GM12864 (cell line): ENCODE data around the gene SOX6.

Experiments used
- DNase-seq: peaks from one replicate; pipeline ENCODE4 v3.0.0-alpha.2; 2011; ENCODE audit warnings: low read depth
- H3K4me3 ChIP-seq: 2 replicates; pipeline ENCODE4 v1.5.1; 2011; ENCODE audit warnings: mild to moderate bottlenecking, low read depth, low read length, control low read depth
- TF ChIP-seq, protein P1 (sequence below): IDR thresholded peaks from 2 replicates; pipeline ENCODE4 v1.5.1; 2011; ENCODE audit warnings: low read depth, mild to moderate bottlenecking, moderate library complexity, low read length, control low read depth, inconsistent platforms; ENCODE audit errors: missing control alignments

The SOX6 gene

DNA sequence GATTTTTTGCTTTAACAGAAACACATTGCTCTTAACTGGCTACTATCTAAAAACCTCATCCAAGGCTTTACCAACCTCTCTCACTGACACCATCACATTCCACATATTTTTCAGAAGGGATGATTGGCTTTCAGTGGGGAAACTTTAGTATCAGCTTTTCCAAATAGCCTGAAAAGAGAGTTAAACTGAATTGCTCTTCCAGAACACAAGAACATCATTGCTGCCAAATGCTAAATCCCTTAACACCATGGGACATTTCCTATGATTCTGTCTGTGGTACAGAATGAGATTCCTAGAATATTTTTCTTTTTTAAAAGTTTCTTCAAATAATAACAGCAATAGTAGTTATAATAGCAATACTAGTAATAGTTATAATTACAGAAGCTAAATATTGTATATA, 45.4 kb downstream of the SOX6 start:
- H3K4me3 ChIP-seq = no peak overlapping the region
- TF ChIP-seq, protein P1, sequence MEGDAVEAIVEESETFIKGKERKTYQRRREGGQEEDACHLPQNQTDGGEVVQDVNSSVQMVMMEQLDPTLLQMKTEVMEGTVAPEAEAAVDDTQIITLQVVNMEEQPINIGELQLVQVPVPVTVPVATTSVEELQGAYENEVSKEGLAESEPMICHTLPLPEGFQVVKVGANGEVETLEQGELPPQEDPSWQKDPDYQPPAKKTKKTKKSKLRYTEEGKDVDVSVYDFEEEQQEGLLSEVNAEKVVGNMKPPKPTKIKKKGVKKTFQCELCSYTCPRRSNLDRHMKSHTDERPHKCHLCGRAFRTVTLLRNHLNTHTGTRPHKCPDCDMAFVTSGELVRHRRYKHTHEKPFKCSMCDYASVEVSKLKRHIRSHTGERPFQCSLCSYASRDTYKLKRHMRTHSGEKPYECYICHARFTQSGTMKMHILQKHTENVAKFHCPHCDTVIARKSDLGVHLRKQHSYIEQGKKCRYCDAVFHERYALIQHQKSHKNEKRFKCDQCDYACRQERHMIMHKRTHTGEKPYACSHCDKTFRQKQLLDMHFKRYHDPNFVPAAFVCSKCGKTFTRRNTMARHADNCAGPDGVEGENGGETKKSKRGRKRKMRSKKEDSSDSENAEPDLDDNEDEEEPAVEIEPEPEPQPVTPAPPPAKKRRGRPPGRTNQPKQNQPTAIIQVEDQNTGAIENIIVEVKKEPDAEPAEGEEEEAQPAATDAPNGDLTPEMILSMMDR = no peak
- DNase-seq = no peak

DNA sequence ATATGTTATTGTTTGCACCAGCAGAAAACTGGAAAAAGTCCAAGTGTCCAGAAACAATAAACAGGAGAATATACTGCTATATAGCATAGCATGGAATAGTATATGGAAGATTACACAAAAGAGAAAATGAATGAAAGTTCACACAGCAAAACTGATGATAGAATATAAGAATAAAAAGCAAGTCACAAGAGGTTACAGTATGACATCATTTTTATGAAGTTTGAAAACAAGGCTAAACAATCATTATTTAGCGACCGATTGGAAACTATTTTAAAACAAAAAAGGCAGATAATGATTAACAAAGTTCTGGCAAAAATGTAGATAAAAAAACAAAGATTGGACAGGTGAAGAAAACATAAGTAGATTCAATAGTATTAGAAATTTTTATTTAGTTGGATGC, 47.1 kb downstream of the SOX6 start:
- H3K4me3 ChIP-seq = no peak overlapping the region
- TF ChIP-seq, protein P1 = no peak
- DNase-seq = no peak

DNA sequence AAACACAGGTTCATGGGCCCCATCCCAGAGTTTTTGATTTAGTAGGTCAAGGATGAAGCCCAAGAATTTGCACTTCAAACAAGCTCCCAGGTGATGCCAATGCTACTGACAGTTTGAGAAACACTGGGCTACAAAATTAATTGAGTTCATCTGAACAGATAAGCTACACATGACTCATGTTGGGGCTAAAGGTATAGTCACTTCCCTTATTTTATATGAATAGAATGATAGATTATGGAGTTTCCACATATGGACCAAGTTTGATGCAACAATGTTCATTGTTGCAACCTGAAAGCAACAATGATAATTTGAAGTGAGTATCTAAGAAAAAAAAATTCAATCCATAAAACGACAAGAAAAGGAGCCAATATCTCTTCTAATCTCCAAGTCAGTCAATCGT, 54.9 kb downstream of the SOX6 start:
- H3K4me3 ChIP-seq = no peak overlapping the region
- DNase-seq = no peak
- TF ChIP-seq, protein P1 = no peak

DNA sequence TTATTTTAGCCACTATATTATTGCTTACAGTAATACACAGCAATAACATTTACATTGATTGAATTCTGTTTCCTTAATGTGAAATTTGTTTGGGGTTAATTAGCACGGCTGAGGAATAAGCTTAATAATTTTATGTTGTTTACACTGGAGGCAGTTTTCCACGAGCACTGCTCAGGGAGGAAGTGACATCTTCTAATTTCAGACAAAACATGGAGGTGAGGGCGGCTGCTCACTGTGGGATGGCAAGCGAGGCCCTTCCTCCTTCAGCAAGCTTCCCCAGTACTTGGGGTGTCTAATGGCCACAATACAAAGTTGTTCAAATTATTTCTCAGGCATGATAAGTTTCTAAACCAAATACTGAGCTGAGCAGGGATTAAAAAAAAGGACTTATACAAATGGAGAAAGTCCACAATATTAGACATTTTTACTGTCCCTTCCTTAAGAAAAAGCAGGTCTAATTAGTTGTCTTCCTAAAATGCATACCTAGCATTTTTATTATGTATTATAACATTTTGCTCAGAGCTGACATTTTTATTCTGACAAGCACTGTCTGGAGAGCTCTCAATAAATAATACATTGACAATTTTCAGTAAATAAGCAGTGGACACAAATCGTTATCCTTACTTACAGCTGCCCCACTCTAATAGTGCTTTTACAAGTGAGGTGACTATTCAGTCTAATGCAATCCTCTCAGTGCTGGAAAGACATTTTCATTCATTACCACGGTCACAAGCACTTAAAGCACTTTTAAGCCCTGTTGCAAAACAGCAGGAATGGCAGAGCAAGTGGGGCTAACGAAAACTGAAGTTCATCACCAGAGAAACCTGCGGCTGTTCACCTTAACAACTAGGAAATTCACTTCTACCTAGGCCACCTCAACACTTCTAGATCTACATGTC, 56.2 kb downstream of the SOX6 start:
- H3K4me3 ChIP-seq = no peak overlapping the region
- no peak for DNase-seq
- TF ChIP-seq, protein P1 = no peak

DNA sequence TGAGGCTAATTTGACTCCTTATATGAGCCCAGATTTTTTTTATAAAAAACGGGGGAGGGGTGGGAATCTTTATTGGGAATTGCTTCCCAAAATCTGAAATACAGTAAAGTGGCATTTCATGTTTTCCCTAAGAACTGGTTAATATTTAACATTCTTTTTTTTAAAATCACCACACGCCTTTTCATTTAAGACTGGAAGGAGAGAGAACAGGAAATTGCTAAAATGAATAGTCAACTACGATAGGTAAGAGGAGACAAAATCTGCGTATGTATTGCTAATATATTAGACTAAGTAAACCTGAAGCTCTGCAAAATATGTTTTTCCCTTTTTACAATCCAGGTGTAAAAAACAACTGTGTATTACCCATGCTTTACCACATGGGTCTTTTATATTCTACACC, 57.0 kb downstream of the SOX6 start:
- no peak for DNase-seq
- TF ChIP-seq, protein P1 = no peak
- no peak overlapping the region for H3K4me3 ChIP-seq

DNA sequence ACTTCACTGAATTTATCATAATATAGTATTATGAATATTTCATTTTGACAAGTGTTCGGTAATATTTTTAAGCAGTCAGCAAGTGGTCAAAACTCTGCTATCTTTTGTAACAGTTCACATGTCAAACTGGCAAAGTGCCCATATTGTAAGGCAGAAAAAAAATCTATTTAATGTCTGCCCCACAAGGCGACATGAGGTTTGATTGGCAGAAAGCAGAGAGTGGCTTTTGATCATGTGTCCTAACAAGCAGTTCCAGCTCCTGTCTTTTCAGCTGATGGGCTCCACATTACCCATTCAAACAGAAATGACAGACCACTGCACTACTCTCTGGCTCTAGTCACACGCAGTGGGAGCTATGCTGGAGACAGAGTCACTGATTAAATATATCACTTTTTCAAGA, 59.0 kb downstream of the SOX6 start:
- TF ChIP-seq, protein P1 = no peak
- no peak for DNase-seq
- H3K4me3 ChIP-seq = no peak overlapping the region

DNA sequence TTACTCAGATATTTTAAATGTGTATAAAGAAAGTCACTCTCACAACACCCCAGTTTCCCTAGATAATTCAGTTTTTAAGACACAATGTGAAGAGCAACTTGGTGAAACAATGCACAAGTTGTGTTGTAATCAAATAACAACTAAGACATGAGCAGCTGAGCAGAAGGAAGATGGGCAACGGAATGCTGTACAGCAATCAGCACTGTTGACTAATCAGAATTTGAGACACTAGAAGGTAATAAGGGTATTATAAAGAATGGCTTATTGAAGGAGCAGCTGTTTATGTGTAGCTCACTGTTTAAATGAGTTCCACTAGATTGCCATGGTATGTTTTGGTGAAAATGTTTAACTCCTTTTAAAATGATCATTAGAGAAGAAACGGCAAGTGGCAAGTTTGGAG, 60.1 kb downstream of the SOX6 start:
- H3K4me3 ChIP-seq = no peak overlapping the region
- TF ChIP-seq, protein P1 = no peak
- no peak for DNase-seq
